Naive thymus-derived CD8-positive, alpha-beta T cell (primary cell): ENCODE measurements around the gene WDSUB1. TPM values are rescaled to one million over a fixed set of nuclear protein-coding genes. Genes with fewer than 3 reads are reported as not detected.
A peak's percentile ranks its signal among the peaks of the same experiment; 100 is the strongest.

Experiments used
- ATAC-seq, 2 donors: fragments of 150-1000 bp; cut with Tn5 transposase in 1 of 2; sonication (Bioruptor Pico), chemical (Tn5 transposase) in 1 of 2; 1 replicate in 1 of 2; 2 replicates in 1 of 2; pipeline ENCODE4 v1.10.0; 2021; ENCODE audit warnings: mild to moderate bottlenecking in 2 of 2, moderate library complexity in 2 of 2
- POLR2A ChIA-PET: fragments of 350-600 bp; sonication (Branson Sonifier 250); formaldehyde crosslinking; loops from one replicate; lab custom pipeline; 2021; ENCODE audit warnings: antibody characterized with exemption; lab: Charles Lee
- DNase-seq, 10 donors: peaks; one replicate each; pipeline versions ENCODE4 v3.0.0 to v3.0.0-alpha.2; 2020 to 2022
- H3K27ac Mint-ChIP-seq, 10 donors: one replicate each; pipeline ENCODE4 v1.8.0; 2020 to 2022; ENCODE audit warnings: mild to moderate bottlenecking in 10 of 10, mixed read lengths in 10 of 10, moderate library complexity in 4 of 10, inconsistent platforms in 1 of 10
- H3K27me3 Mint-ChIP-seq, 5 donors: one replicate each; pipeline ENCODE4 v1.8.0; 2021 to 2022; ENCODE audit warnings: mixed read lengths in 5 of 5
- H3K36me3 Mint-ChIP-seq, 3 donors: one replicate each; pipeline ENCODE4 v1.8.0; 2020 to 2022; ENCODE audit warnings: mixed read lengths in 3 of 3, mild to moderate bottlenecking in 2 of 3, inconsistent platforms in 1 of 3
- H3K4me1 Mint-ChIP-seq, 4 donors: one replicate each; pipeline ENCODE4 v1.8.0; 2021 to 2022; ENCODE audit warnings: mixed read lengths in 4 of 4
- H3K4me3 Mint-ChIP-seq, 10 donors: one replicate each; pipeline ENCODE4 v1.8.0; 2020 to 2022; ENCODE audit warnings: mild to moderate bottlenecking in 10 of 10, mixed read lengths in 10 of 10, moderate library complexity in 6 of 10, inconsistent platforms in 1 of 10
- H3K9me3 Mint-ChIP-seq, 9 donors: one replicate each; pipeline ENCODE4 v1.8.0; 2020 to 2022; ENCODE audit warnings: mixed read lengths in 9 of 9, mild to moderate bottlenecking in 3 of 9, inconsistent platforms in 1 of 9, moderate library complexity in 1 of 9
- polyA plus RNA-seq, 3 donors: library from polyadenylated mRNA; unstranded; fragments of 300-500 nt; fragmentation: Illumina TruSeq; gene quantifications; one replicate each; pipeline ENCODE4 v1.2.3, GENCODE V29; 2021
- total RNA-seq, 8 experiments: library from RNA in 2 of 8; stranded (reverse) in 2 of 8; gene quantifications; one replicate each; pipeline ENCODE4 v1.2.3 and lab custom pipeline; 2021 to 2026

Gene WDSUB1
- total and polyA plus RNA-seq, 5 experiments from 2014 or later, result 7.5 to 9.0 (median 8.5) TPM

DNA sequence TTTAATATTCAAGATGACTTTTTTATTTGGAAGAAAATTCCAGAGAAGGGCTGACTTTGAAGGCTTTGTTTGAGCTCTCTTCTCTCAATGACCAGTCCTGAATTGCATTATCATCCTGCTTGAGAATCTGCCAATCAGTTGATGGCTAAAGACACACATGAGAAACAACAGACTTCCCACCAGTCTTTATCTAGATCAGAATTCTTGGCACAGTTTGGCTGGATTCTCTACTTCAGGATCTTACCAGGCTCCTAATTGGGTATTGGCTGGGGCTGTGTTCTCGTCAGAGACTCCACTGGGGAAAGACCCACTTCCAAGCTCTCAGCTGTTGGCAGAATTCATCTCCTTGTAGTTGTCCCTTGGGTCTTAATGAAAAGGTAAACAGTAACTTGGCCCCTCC, 86.0 kb downstream of the WDSUB1 start:
- POLR2A ChIA-PET, result interaction anchor here (1.7 kb wide), 1 partner anchor 9 kb away, joined by 7 read pairs; no protein-coding TSS in a partner anchor
- H3K27ac Mint-ChIP-seq, result peak overlapping the region in 6 of 10 donors; percentile 39 to 92 (median 80)
- ATAC-seq (no peak), DNase-seq (no peak)
- no peaks in the 10 kb centered on the region for H3K36me3 Mint-ChIP-seq
- H3K9me3 Mint-ChIP-seq, result no peaks in the 10 kb centered on the region
- H3K27me3 Mint-ChIP-seq, result peaks cover 0 to 2% (median 0%) of the 10 kb centered on the region in 5 donors
- H3K4me1 Mint-ChIP-seq, result peaks cover 13 to 28% (median 25%) of the 10 kb centered on the region in 4 donors
- no peak overlapping the region for H3K4me3 Mint-ChIP-seq

- DNase-seq (no peak), ATAC-seq (no peak)
- H3K27me3 Mint-ChIP-seq, result peaks cover 0 to 2% (median 0%) of the 10 kb centered on the region in 5 donors
- no peaks in the 10 kb centered on the region for H3K9me3 Mint-ChIP-seq
- peak overlapping the region in 5 of 10 donors; percentile 47 to 92 (median 74) for H3K27ac Mint-ChIP-seq
- POLR2A ChIA-PET, result no interaction called here
- no peak overlapping the region for H3K4me3 Mint-ChIP-seq
- H3K4me1 Mint-ChIP-seq, result peaks cover 13 to 28% (median 25%) of the 10 kb centered on the region in 4 donors
- H3K36me3 Mint-ChIP-seq, result no peaks in the 10 kb centered on the region
These were observed 86.6 kb downstream of the WDSUB1 start for GRCh38 chr2:159199761-159200465.

GRCh38 chr2:159199236-159199635, 87.3 kb downstream of the WDSUB1 start:
- H3K36me3 Mint-ChIP-seq, result no peaks in the 10 kb centered on the region
- POLR2A ChIA-PET, result interaction anchor here (0.5 kb wide), 1 partner anchor 585 kb away, joined by 3 read pairs; no protein-coding TSS in a partner anchor
- DNase-seq (no peak), ATAC-seq (no peak)
- H3K27me3 Mint-ChIP-seq, result peaks cover 0 to 2% (median 0%) of the 10 kb centered on the region in 5 donors
- peak overlapping the region in 4 of 10 donors; percentile 8 to 92 (median 60) for H3K27ac Mint-ChIP-seq
- H3K9me3 Mint-ChIP-seq, result no peaks in the 10 kb centered on the region
- H3K4me3 Mint-ChIP-seq, result no peak overlapping the region
- H3K4me1 Mint-ChIP-seq, result peaks cover 13 to 28% (median 25%) of the 10 kb centered on the region in 4 donors

DNA sequence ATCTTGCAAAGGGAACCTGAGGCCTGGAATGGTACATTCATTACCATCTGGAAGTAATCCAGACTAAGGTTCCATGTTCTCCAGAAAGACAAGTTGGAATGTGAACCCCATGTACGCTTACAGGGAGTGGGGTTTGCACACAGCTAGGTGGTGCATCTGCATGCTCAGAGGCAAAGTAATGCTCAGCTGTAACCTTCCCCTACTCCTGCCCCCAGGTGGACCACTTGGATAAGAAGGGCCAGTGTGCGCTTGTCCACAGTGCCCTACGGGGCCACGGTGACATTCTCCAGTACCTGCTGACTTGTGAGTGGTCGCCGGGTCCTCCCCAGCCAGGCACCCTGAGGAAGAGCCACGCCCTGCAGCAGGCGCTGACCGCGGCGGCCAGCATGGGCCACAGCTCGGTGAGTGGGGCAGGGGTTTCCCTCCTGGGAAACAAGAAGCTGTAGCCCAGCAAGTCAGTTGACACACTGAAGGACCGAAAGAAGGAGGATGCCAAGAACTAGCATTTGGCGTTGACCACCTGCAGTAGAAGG, 90.0 kb downstream of the WDSUB1 start:
- DNase-seq (no peak), ATAC-seq (no peak)
- POLR2A ChIA-PET, result no interaction called here
- Mint-ChIP-seq H3K27ac (no peak overlapping the region), H3K4me3 (no peak overlapping the region), H3K9me3 (no peaks in the 10 kb centered on the region), H3K27me3 (peaks cover 0 to 2% (median 0%) of the 10 kb centered on the region in 5 donors), H3K36me3 (no peaks in the 10 kb centered on the region), H3K4me1 (peaks cover 7 to 12% (median 10%) of the 10 kb centered on the region in 4 donors)

DNA sequence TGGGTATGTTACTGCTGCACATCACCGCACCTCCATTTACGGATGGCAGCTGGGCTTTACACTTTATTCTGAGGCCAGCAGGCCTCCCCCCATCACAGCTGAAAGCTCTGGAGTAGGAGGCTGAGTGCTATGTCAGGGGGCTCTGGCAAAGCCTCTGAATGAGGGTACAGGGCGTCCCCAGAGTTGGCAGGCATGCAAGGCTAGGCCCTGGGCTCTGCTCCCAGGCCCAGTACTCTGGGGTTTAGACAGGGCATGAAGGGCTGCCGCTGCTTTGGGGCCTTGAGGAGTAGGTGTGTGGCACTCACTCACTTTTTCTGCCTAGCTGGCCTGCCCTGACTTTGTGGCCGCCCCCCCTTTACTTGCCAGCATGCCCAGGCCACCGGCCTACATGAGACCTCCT, 90.8 kb downstream of the WDSUB1 start:
- peak overlapping the region in 1 of 10 donors; percentile 46 for H3K27ac Mint-ChIP-seq
- peaks cover 0 to 2% (median 0%) of the 10 kb centered on the region in 5 donors for H3K27me3 Mint-ChIP-seq
- H3K4me3 Mint-ChIP-seq, result no peak overlapping the region
- DNase-seq, result no peak
- no peaks in the 10 kb centered on the region for H3K9me3 Mint-ChIP-seq
- no peaks in the 10 kb centered on the region for H3K36me3 Mint-ChIP-seq
- POLR2A ChIA-PET, result no interaction called here
- ATAC-seq, result no peak
- peaks cover 1 to 5% (median 3%) of the 10 kb centered on the region in 4 donors for H3K4me1 Mint-ChIP-seq

- H3K4me3 Mint-ChIP-seq, result no peak overlapping the region
- no peak for DNase-seq
- H3K27me3 Mint-ChIP-seq, result peaks cover 0 to 2% (median 0%) of the 10 kb centered on the region in 5 donors
- no peaks in the 10 kb centered on the region for H3K9me3 Mint-ChIP-seq
- POLR2A ChIA-PET, result no interaction called here
- peaks cover 0 to 2% (median 1%) of the 10 kb centered on the region in 4 donors for H3K4me1 Mint-ChIP-seq
- no peak overlapping the region for H3K27ac Mint-ChIP-seq
- H3K36me3 Mint-ChIP-seq, result no peaks in the 10 kb centered on the region
- no peak for ATAC-seq
These were observed 92.3 kb downstream of the WDSUB1 start for GRCh38 chr2:159194241-159194640.

GRCh38 chr2:159193791-159194190, 92.7 kb downstream of the WDSUB1 start:
- peaks cover 0 to 2% (median 0%) of the 10 kb centered on the region in 5 donors for H3K27me3 Mint-ChIP-seq
- H3K9me3 Mint-ChIP-seq, result no peaks in the 10 kb centered on the region
- H3K4me1 Mint-ChIP-seq, result peaks cover 0 to 2% (median 0%) of the 10 kb centered on the region in 4 donors
- H3K4me3 Mint-ChIP-seq, result no peak overlapping the region
- H3K27ac Mint-ChIP-seq, result no peak overlapping the region
- POLR2A ChIA-PET, result no interaction called here
- DNase-seq, result no peak
- no peak for ATAC-seq
- H3K36me3 Mint-ChIP-seq, result no peaks in the 10 kb centered on the region

DNA sequence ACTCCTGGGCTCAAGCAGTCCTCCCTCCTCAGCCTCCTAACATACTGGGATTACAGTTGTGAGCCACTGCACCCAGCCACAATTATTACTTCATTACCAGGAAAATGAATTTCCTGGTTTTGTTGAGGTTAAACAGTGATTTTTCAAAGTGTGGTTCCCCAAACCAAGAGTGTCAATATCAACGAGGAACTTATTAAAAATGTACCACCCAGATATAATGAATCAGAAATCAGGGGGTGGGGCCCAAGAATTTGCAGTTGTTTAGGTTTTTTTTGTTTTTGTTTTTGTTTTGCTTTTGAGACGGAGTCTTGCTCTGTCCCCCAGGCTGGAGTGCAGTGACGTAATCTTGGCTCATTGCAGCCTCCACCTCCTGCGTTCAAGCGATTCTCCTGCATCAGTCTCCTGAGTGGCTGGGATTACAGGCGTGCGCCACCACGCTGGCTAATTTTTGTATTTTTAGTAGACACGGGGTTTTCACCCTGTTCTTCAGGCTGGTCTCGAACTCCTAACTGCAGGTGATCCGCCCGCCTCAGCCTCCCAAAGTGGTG, 94.1 kb downstream of the WDSUB1 start:
- Mint-ChIP-seq H3K4me3 (no peak overlapping the region), H3K27ac (no peak overlapping the region), H3K4me1 (peaks cover 0 to 2% (median 0%) of the 10 kb centered on the region in 4 donors), H3K27me3 (no peaks in the 10 kb centered on the region), H3K9me3 (no peaks in the 10 kb centered on the region), H3K36me3 (no peaks in the 10 kb centered on the region)
- POLR2A ChIA-PET, result no interaction called here
- DNase-seq (no peak), ATAC-seq (no peak)

DNA sequence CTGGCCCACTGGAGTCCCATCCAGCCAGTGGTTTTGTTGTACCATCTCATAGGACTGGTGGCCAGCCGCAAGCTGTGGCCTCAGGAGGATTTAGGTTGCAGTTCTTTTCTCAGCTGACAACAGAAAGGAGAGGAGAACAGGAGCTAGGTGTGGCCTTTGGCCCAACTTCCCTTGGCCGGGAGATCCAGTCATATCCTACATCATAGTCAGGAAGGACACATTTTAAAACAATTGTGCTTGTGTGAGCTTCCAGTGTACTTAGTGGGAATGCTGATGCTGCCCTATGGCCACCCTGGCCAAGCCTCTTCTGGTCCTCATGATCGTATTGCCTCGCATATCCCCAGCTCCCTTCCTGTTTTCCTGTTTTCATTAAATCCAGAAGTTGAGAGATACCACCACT, 98.1 kb downstream of the WDSUB1 start:
- Mint-ChIP-seq H3K9me3 (no peaks in the 10 kb centered on the region), H3K27me3 (no peaks in the 10 kb centered on the region), H3K4me3 (no peak overlapping the region), H3K27ac (no peak overlapping the region), H3K4me1 (peaks cover 4 to 11% (median 10%) of the 10 kb centered on the region in 4 donors), H3K36me3 (no peaks in the 10 kb centered on the region)
- DNase-seq (no peak), ATAC-seq (no peak)
- POLR2A ChIA-PET, result no interaction called here

- no peaks in the 10 kb centered on the region for H3K36me3 Mint-ChIP-seq
- no peak for ATAC-seq
- no peaks in the 10 kb centered on the region for H3K9me3 Mint-ChIP-seq
- DNase-seq, result no peak
- H3K27ac Mint-ChIP-seq, result peak overlapping the region in 1 of 10 donors; percentile 16
- no peak overlapping the region for H3K4me3 Mint-ChIP-seq
- H3K27me3 Mint-ChIP-seq, result no peaks in the 10 kb centered on the region
- H3K4me1 Mint-ChIP-seq, result peaks cover 4 to 15% (median 10%) of the 10 kb centered on the region in 4 donors
- POLR2A ChIA-PET, result no interaction called here
These were observed 99.4 kb downstream of the WDSUB1 start for GRCh38 chr2:159187106-159187505.

- Mint-ChIP-seq H3K27me3 (no peaks in the 10 kb centered on the region), H3K9me3 (no peaks in the 10 kb centered on the region), H3K27ac (peak overlapping the region in 1 of 10 donors; percentile 37), H3K36me3 (no peaks in the 10 kb centered on the region), H3K4me1 (peaks cover 2 to 15% (median 10%) of the 10 kb centered on the region in 4 donors), H3K4me3 (no peak overlapping the region)
- ATAC-seq (no peak), DNase-seq (no peak)
- POLR2A ChIA-PET, result no interaction called here
These were observed 100.0 kb downstream of the WDSUB1 start for GRCh38 chr2:159186462-159186861.
